Fibroblast of mammary gland (primary cell): ENCODE measurements around the gene OPHN1.
A peak's percentile ranks its signal among the peaks of the same experiment; 100 is the strongest.

Experiments
- DNase-seq: peaks from one replicate; pipeline ENCODE4 v3.0.0-alpha.2; 2010; ENCODE audit warnings: low read depth
- H3K4me3 ChIP-seq: 2 replicates; pipeline ENCODE4 v1.5.1; 2011; ENCODE audit warnings: low read depth, mild to moderate bottlenecking, low read length, moderate library complexity; ENCODE audit not compliant: control insufficient read depth
- CTCF ChIP-seq: conservative IDR thresholded peaks from 2 replicates; pipeline ENCODE4 v1.5.1; 2011; ENCODE audit warnings: low read depth, low read length, inconsistent platforms; ENCODE audit not compliant: control insufficient read depth, insufficient read depth

OPHN1 gene

GRCh38 chrX:68433155-68433980 lies at the start of gene OPHN1:
Gene OPHN1, minus strand, starts transcription at chrX:68433495. Its CDS starts 475 bp downstream, at chrX:68433020.
- no peak for TF ChIP-seq CTCF
- H3K4me3 ChIP-seq, result peak within 1 kb of the TSS; percentile 64
- peak; percentile 75 for DNase-seq

- TF ChIP-seq CTCF, result no peak
- DNase-seq, result no peak
- H3K4me3 ChIP-seq, result no peak overlapping the region
These were observed 47.7 kb upstream of the OPHN1 start for GRCh38 chrX:68480969-68481368.

- no peak for TF ChIP-seq CTCF
- H3K4me3 ChIP-seq, result no peak overlapping the region
- no peak for DNase-seq
These were observed 31.5 kb upstream of the OPHN1 start for GRCh38 chrX:68464796-68465195.

GRCh38 chrX:68463880-68464279 lies 30.6 kb upstream of the OPHN1 start:
- DNase-seq, result no peak
- TF ChIP-seq CTCF, result no peak

GRCh38 chrX:68462653-68463052 lies 29.4 kb upstream of the OPHN1 start:
- peak; percentile 55 for TF ChIP-seq CTCF
- DNase-seq, result peak; percentile 62
- no peak overlapping the region for H3K4me3 ChIP-seq

More at GRCh38 chrX:68463880-68464279, 30.6 kb upstream of the OPHN1 start:
- H3K4me3 ChIP-seq, result no peak overlapping the region

GRCh38 chrX:68462197-68462596 lies 28.9 kb upstream of the OPHN1 start:
- H3K4me3 ChIP-seq, result no peak overlapping the region
- DNase-seq, result peak; percentile 33
- no peak for TF ChIP-seq CTCF
